CD14-positive monocyte (primary cell): ENCODE measurements around the gene CSNK2A2. TPM values are rescaled to one million over a fixed set of nuclear protein-coding genes. Genes with fewer than 3 reads are reported as not detected.

Experiments
- DNase-seq, 3 donors: peaks; one replicate each; pipeline ENCODE4 v3.0.0-alpha.2; 2011 to 2022
- H2AFZ ChIP-seq: 2 replicates; pipeline ENCODE4 v1.6.0; 2012; ENCODE audit warnings: mild to moderate bottlenecking, low read depth, low read length, inconsistent platforms; ENCODE audit not compliant: insufficient read depth, poor library complexity, severe bottlenecking
- H3K27ac ChIP-seq, 2 donors: 1 replicate in 1 of 2; 2 replicates in 1 of 2; pipeline ENCODE4 v1.5.1; 2012 to 2013; ENCODE audit warnings: low read length in 2 of 2, control low read depth in 1 of 2, inconsistent platforms in 1 of 2, low read depth in 1 of 2, mild to moderate bottlenecking in 1 of 2
- H3K27me3 ChIP-seq, 2 donors: one replicate each; pipeline versions ENCODE4 v1.6.0 to v1.6.1; 2011 to 2013; ENCODE audit warnings: low read length in 2 of 2; ENCODE audit not compliant: control insufficient read depth in 2 of 2, insufficient read depth in 2 of 2
- H3K36me3 ChIP-seq, 2 donors: replicated peaks in 1 of 2; 1 replicate in 1 of 2; 2 replicates in 1 of 2; pipeline versions ENCODE4 v1.5.1 to v1.6.1; 2012 to 2013; ENCODE audit warnings: low read length in 2 of 2, control low read depth in 1 of 2, inconsistent platforms in 1 of 2, mild to moderate bottlenecking in 1 of 2; ENCODE audit not compliant: insufficient read depth in 2 of 2, control insufficient read depth in 1 of 2
- H3K4me1 ChIP-seq, 2 donors: 1 replicate in 1 of 2; 2 replicates in 1 of 2; pipeline versions ENCODE4 v1.5.1 to v1.6.1; 2012 to 2013; ENCODE audit warnings: low read length in 2 of 2, control low read depth in 1 of 2, inconsistent platforms in 1 of 2, mild to moderate bottlenecking in 1 of 2, moderate library complexity in 1 of 2; ENCODE audit not compliant: insufficient read depth in 2 of 2, control insufficient read depth in 1 of 2
- H3K4me2 ChIP-seq: replicated peaks from 2 replicates; pipeline ENCODE3; 2012; ENCODE audit warnings: low read length, moderate library complexity, mild to moderate bottlenecking; ENCODE audit not compliant: poor library complexity, severe bottlenecking; ENCODE audit errors: extremely low read depth
- H3K4me3 ChIP-seq, 3 experiments: fragments of 200-600 bp in 1 of 3; sonication (generic) in 1 of 3; replicated peaks in 1 of 3; 1 replicate in 2 of 3; 2 replicates in 1 of 3; pipeline ENCODE4 v1.5.1; 2011 to 2013; ENCODE audit warnings: low read length in 3 of 3, mild to moderate bottlenecking in 3 of 3, control low read depth in 2 of 3, low read depth in 2 of 3, inconsistent platforms in 1 of 3, moderate library complexity in 1 of 3
- H3K79me2 ChIP-seq: 2 replicates; pipeline ENCODE4 v1.6.0; 2012; ENCODE audit warnings: mild to moderate bottlenecking, control low read depth, inconsistent platforms, low read length, moderate library complexity; ENCODE audit not compliant: insufficient read depth
- H3K9ac ChIP-seq: 2 replicates; pipeline ENCODE4 v1.6.0; 2017; ENCODE audit warnings: low read length, mild to moderate bottlenecking; ENCODE audit not compliant: insufficient read depth, poor library complexity, severe bottlenecking
- H3K9me3 ChIP-seq, 2 donors: replicated peaks in 1 of 2; 1 replicate in 1 of 2; 2 replicates in 1 of 2; pipeline versions ENCODE4 v1.5.1 to v1.6.1; 2012 to 2013; ENCODE audit warnings: low read length in 2 of 2, control low read depth in 1 of 2; ENCODE audit not compliant: control insufficient read depth in 1 of 2, insufficient read depth in 1 of 2
- H4K20me1 ChIP-seq: 2 replicates; pipeline ENCODE4 v1.6.0; 2012; ENCODE audit warnings: mild to moderate bottlenecking, low read length, control low read depth, moderate library complexity; ENCODE audit not compliant: insufficient read depth
- H3K27ac Mint-ChIP-seq, 7 donors: one replicate each; pipeline ENCODE4 v1.8.0; 2020; ENCODE audit warnings: mild to moderate bottlenecking in 7 of 7, mixed read lengths in 7 of 7, moderate library complexity in 6 of 7, inconsistent platforms in 2 of 7
- H3K27me3 Mint-ChIP-seq, 3 donors: one replicate each; pipeline ENCODE4 v1.8.0; 2021 to 2022; ENCODE audit warnings: low read depth in 3 of 3, mild to moderate bottlenecking in 3 of 3, mixed read lengths in 3 of 3, moderate library complexity in 3 of 3, inconsistent platforms in 1 of 3
- H3K36me3 Mint-ChIP-seq, 2 donors: one replicate each; pipeline ENCODE4 v1.8.0; 2020; ENCODE audit warnings: mixed read lengths in 2 of 2, inconsistent platforms in 1 of 2, mild to moderate bottlenecking in 1 of 2
- H3K4me1 Mint-ChIP-seq: one replicate; pipeline ENCODE4 v1.8.0; 2020; ENCODE audit warnings: mild to moderate bottlenecking, mixed read lengths
- H3K4me3 Mint-ChIP-seq, 2 donors: one replicate each; pipeline ENCODE4 v1.8.0; 2020; ENCODE audit warnings: mild to moderate bottlenecking in 2 of 2, mixed read lengths in 2 of 2, moderate library complexity in 1 of 2
- H3K9me3 Mint-ChIP-seq, 7 donors: one replicate each; pipeline ENCODE4 v1.8.0; 2020 to 2022; ENCODE audit warnings: mixed read lengths in 7 of 7, mild to moderate bottlenecking in 6 of 7, moderate library complexity in 6 of 7, inconsistent platforms in 2 of 7
- WGBS: methylation state at CpG from one replicate; pipeline ENCODE4 v1.1.5; 2013; ENCODE audit warnings: missing lambda C conversion rate; ENCODE audit not compliant: insufficient coverage; 5-methylcytosine and 5-hydroxymethylcytosine counted together
- intact Hi-C, 2 donors: fragments of 100-400 bp; cut with micrococcal nuclease; formaldehyde crosslinking; loops; one replicate each; pipeline versions ENCODE4 v1.15.0 to v1.15.1; 2023
- polyA plus RNA-seq, 3 donors: library from polyadenylated mRNA; depleted of rRNA in 1 of 3; unstranded in 2 of 3; stranded (reverse) in 1 of 3; fragments of 300-500 nt in 2 of 3; fragments of >200 nt in 1 of 3; fragmentation: Illumina TruSeq in 2 of 3; gene quantifications; 1 replicate in 2 of 3; 2 replicates in 1 of 3; pipeline ENCODE4 v1.2.3, GENCODE V29; 2012 to 2021
- TF ChIP-seq, protein P1 (sequence below): fragments of 200-600 bp; IDR thresholded peaks from one replicate; pipeline ENCODE4 v1.8.0; 2022; ENCODE audit warnings: antibody characterized with exemption, mild to moderate bottlenecking

CSNK2A2 gene
- polyA plus RNA-seq, 3 donors, result 1.6 to 24.7 (median 9.2) TPM

DNA sequence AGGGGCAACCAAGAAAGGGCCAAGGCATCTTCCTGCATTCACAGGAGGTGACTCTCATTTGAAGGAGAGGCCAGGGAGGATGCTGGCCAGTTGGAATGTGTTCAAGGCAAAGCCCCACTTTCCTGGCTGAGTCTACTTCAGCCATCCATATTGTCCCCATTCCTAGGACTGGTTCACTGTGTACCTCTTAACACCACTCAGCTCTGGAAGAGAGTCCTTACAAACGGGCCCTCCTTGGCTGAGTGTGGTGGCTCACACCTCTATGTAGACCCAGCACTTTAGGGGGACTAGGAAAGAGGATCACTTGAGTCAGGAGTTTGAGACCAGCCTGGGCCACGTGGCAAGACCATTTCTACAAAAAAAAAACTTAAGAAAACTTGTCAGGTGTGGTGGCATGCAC is 40.7 kb downstream of the CSNK2A2 start:
- no peaks in the 10 kb centered on the region for H3K4me1 Mint-ChIP-seq
- intact Hi-C loops, result loop anchor here in 1 of 2 donors (10.0 kb wide), 1 partner anchor 62 kb away; no protein-coding TSS in a partner anchor
- no peaks in the 10 kb centered on the region for H4K20me1 ChIP-seq
- H3K27me3 ChIP-seq, result no peaks in the 10 kb centered on the region
- no peak overlapping the region for H3K4me2 ChIP-seq
- H3K36me3 ChIP-seq, result peaks cover 30 to 44% of the 10 kb centered on the region in 2 donors
- peaks cover 0 to 2% (median 1%) of the 10 kb centered on the region in 3 donors for H3K27me3 Mint-ChIP-seq
- H3K4me3 ChIP-seq, result no peak overlapping the region
- no peak overlapping the region for H3K4me3 Mint-ChIP-seq
- 83% methylated on average over 1 of the region's 2 CpGs for WGBS
- peak overlapping the region in 1 of 7 donors; percentile 77 for H3K27ac Mint-ChIP-seq
- TF ChIP-seq, protein P1, sequence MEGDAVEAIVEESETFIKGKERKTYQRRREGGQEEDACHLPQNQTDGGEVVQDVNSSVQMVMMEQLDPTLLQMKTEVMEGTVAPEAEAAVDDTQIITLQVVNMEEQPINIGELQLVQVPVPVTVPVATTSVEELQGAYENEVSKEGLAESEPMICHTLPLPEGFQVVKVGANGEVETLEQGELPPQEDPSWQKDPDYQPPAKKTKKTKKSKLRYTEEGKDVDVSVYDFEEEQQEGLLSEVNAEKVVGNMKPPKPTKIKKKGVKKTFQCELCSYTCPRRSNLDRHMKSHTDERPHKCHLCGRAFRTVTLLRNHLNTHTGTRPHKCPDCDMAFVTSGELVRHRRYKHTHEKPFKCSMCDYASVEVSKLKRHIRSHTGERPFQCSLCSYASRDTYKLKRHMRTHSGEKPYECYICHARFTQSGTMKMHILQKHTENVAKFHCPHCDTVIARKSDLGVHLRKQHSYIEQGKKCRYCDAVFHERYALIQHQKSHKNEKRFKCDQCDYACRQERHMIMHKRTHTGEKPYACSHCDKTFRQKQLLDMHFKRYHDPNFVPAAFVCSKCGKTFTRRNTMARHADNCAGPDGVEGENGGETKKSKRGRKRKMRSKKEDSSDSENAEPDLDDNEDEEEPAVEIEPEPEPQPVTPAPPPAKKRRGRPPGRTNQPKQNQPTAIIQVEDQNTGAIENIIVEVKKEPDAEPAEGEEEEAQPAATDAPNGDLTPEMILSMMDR, result no peak
- H3K36me3 Mint-ChIP-seq, result peaks cover 36 to 37% of the 10 kb centered on the region in 2 donors
- H3K79me2 ChIP-seq, result no peaks in the 10 kb centered on the region
- no peaks in the 10 kb centered on the region for H3K4me1 ChIP-seq
- H2AFZ ChIP-seq, result no peak overlapping the region
- no peaks in the 10 kb centered on the region for H3K9me3 Mint-ChIP-seq
- H3K9me3 ChIP-seq, result no peaks in the 10 kb centered on the region
- H3K9ac ChIP-seq, result no peak overlapping the region
- no peak for DNase-seq
- H3K27ac ChIP-seq, result no peak overlapping the region

DNA sequence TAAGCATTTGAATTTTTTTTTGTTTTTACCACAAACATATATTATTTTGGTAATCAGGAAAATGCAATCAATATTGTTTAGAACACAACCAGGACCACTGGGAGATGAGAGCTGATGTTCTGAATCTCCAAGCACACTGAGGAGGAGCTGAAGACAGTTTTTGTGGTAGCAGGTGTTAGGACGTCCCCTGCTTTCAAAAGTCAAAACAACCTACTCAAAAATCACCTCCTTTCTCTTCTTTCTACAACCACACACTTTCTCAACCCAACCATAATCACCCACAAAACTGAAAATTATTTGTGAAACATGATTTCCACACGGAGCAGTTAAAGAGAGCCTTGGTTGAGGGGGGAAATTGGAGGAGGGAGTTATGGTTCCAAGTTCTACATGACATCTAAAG is 42.1 kb downstream of the CSNK2A2 start:
- Histone ChIP-seq H4K20me1 (no peaks in the 10 kb centered on the region), H3K4me2 (no peak overlapping the region), H3K4me3 (no peak overlapping the region), H3K4me1 (no peaks in the 10 kb centered on the region), H3K79me2 (no peaks in the 10 kb centered on the region), H3K27me3 (no peaks in the 10 kb centered on the region), H3K9me3 (no peaks in the 10 kb centered on the region), H3K9ac (no peak overlapping the region), H3K27ac (no peak overlapping the region), H3K36me3 (peaks cover 16 to 30% of the 10 kb centered on the region in 2 donors), H2AFZ (no peak overlapping the region)
- H3K9me3 Mint-ChIP-seq, result no peaks in the 10 kb centered on the region
- H3K27ac Mint-ChIP-seq, result no peak overlapping the region
- intact Hi-C loops, result loop anchor here in 1 of 2 donors (10.0 kb wide), 1 partner anchor 61 kb away; no protein-coding TSS in a partner anchor
- H3K4me3 Mint-ChIP-seq, result no peak overlapping the region
- no peak for DNase-seq
- no CpG with 5 or more reads among the region's 2 CpGs for WGBS
- H3K36me3 Mint-ChIP-seq, result peaks cover 22 to 23% of the 10 kb centered on the region in 2 donors
- TF ChIP-seq, protein P1, result no peak
- H3K27me3 Mint-ChIP-seq, result peaks cover 0 to 4% (median 0%) of the 10 kb centered on the region in 3 donors
- no peaks in the 10 kb centered on the region for H3K4me1 Mint-ChIP-seq
